ENCODE measurements around the gene ASXL2.

DNA sequence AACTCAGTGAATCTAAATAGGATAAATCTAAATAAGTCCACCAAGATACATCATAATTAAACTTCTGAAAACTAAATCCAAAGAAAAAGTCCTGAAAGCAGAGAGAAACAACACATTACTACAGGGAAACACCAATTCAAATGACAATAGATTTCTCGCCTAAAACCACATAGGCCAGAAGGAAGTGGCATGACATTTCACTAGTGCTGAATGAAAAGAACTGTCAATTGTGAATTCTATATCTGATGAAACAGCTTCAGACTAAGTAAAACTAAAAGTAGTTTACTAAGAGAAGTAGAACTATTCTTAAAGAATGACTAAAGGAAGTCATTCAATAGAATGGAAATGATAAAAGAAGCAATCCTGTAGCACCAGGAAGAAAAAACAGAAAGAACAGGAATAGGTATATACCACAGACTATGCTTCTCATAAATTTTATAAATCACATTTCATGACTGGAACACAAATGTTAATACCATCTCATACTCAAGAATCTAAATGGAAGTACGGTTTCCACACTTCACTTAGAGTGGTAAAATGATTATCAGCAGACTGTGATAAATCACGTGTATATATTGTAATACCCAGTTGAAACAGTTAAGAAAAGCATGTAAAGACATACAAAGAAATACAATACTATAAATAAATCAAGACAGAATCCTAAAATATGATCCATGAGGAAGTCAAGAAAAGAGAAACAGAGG lies 46.4 kb downstream of the ASXL2 start:
- TF ChIP-seq POLR2AphosphoS5 (IDR thresholded peaks at IDR 0.05; ENCODE audit: low read depth) = no peak
- TF ChIP-seq, protein P1, sequence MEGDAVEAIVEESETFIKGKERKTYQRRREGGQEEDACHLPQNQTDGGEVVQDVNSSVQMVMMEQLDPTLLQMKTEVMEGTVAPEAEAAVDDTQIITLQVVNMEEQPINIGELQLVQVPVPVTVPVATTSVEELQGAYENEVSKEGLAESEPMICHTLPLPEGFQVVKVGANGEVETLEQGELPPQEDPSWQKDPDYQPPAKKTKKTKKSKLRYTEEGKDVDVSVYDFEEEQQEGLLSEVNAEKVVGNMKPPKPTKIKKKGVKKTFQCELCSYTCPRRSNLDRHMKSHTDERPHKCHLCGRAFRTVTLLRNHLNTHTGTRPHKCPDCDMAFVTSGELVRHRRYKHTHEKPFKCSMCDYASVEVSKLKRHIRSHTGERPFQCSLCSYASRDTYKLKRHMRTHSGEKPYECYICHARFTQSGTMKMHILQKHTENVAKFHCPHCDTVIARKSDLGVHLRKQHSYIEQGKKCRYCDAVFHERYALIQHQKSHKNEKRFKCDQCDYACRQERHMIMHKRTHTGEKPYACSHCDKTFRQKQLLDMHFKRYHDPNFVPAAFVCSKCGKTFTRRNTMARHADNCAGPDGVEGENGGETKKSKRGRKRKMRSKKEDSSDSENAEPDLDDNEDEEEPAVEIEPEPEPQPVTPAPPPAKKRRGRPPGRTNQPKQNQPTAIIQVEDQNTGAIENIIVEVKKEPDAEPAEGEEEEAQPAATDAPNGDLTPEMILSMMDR (IDR thresholded peaks at IDR 0.05; ENCODE audit: insufficient read depth, low read length) = no peak
- no peak for TF ChIP-seq GABPA (IDR thresholded peaks at IDR 0.05; ENCODE audit: low read depth)
- TF ChIP-seq, protein P2, sequence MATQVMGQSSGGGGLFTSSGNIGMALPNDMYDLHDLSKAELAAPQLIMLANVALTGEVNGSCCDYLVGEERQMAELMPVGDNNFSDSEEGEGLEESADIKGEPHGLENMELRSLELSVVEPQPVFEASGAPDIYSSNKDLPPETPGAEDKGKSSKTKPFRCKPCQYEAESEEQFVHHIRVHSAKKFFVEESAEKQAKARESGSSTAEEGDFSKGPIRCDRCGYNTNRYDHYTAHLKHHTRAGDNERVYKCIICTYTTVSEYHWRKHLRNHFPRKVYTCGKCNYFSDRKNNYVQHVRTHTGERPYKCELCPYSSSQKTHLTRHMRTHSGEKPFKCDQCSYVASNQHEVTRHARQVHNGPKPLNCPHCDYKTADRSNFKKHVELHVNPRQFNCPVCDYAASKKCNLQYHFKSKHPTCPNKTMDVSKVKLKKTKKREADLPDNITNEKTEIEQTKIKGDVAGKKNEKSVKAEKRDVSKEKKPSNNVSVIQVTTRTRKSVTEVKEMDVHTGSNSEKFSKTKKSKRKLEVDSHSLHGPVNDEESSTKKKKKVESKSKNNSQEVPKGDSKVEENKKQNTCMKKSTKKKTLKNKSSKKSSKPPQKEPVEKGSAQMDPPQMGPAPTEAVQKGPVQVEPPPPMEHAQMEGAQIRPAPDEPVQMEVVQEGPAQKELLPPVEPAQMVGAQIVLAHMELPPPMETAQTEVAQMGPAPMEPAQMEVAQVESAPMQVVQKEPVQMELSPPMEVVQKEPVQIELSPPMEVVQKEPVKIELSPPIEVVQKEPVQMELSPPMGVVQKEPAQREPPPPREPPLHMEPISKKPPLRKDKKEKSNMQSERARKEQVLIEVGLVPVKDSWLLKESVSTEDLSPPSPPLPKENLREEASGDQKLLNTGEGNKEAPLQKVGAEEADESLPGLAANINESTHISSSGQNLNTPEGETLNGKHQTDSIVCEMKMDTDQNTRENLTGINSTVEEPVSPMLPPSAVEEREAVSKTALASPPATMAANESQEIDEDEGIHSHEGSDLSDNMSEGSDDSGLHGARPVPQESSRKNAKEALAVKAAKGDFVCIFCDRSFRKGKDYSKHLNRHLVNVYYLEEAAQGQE (IDR thresholded peaks at IDR 0.05; ENCODE audit: insufficient replicate concordance, low read depth) = no peak
- TF ChIP-seq SPI1 (IDR thresholded peaks at IDR 0.05; ENCODE audit: borderline replicate concordance, low read depth) = no peak
